Cortex of kidney (tissue), 1 donor: ENCODE results near the gene HIVEP2.
A peak's percentile ranks its signal among the peaks of the same experiment; 100 is the strongest.
"Not testable (repeated sequence)": the region's sequence is repeated elsewhere in the genome, so short reads cannot be mapped to it uniquely, and the experiment has no call there.

Source experiments
- DNase-seq: peaks from one replicate; lab custom pipeline; 2025; lab: John Stamatoyannopoulos, UW

HIVEP2 gene, protein sequence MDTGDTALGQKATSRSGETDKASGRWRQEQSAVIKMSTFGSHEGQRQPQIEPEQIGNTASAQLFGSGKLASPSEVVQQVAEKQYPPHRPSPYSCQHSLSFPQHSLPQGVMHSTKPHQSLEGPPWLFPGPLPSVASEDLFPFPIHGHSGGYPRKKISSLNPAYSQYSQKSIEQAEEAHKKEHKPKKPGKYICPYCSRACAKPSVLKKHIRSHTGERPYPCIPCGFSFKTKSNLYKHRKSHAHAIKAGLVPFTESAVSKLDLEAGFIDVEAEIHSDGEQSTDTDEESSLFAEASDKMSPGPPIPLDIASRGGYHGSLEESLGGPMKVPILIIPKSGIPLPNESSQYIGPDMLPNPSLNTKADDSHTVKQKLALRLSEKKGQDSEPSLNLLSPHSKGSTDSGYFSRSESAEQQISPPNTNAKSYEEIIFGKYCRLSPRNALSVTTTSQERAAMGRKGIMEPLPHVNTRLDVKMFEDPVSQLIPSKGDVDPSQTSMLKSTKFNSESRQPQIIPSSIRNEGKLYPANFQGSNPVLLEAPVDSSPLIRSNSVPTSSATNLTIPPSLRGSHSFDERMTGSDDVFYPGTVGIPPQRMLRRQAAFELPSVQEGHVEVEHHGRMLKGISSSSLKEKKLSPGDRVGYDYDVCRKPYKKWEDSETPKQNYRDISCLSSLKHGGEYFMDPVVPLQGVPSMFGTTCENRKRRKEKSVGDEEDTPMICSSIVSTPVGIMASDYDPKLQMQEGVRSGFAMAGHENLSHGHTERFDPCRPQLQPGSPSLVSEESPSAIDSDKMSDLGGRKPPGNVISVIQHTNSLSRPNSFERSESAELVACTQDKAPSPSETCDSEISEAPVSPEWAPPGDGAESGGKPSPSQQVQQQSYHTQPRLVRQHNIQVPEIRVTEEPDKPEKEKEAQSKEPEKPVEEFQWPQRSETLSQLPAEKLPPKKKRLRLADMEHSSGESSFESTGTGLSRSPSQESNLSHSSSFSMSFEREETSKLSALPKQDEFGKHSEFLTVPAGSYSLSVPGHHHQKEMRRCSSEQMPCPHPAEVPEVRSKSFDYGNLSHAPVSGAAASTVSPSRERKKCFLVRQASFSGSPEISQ (N-terminal part only)

DNA sequence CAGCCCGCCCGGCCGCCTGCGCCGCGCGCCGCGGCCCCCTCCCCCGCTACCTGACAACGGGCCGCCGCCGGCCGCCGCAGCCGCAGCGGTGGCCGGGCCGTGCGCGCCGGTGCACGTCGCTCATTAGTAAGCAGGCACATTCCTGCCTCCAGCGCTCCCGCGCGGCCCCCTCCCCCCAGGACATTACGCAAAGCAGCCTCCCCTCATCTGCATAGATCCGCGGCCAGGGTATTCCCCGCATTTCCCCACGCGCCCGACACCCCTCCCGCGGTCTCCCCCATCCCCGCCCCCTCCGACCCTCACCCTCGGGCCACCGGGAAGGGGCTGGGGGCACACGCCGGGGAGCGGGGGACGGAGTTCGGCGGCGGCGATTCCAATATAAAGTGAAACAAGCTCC, at the start of gene HIVEP2:
Gene HIVEP2, minus strand, starts transcription at position 128 of the 397 bp plus-strand sequence. CDS start 170,438 bp downstream, outside the sequence.
- DNase-seq: no peak

DNA sequence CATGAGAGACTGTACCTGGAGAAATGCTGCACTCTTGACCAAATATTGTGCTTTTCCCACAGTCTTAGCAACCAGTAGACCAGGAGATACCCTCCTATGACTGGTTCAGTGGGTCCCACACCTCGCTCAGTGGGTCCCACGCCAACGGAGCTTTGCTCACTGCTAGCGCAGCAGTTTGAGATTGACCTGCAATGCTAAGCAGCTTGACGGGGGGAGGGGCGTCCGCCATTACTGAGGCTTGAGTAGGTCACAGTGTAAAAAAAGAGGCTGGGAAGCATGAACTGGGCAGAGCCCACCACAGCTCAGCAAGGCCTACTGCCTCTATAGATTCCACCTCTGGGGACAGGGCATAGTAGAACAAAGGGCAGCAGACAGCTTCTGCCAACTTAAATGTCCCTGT, 49.0 kb upstream of the HIVEP2 start:
- DNase-seq: no peak

DNA sequence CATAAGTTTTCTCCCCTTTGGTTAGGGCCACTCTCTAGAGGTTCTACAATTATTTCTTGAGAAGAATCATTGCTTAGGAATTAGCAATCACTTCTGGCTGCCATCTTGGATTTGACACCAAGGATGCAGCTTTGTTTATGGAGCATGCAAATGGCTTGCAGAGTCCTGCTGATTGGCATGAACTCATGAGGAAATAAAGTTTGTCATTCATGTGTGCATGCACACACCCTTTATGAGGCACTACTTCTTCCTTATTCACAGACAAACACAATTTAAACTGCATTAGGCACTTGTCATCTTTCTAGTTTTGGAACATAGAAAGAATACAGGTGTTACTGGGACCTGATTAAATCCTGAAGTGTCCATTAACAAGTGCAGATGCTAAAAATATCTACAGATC, 42.5 kb upstream of the HIVEP2 start:
- no peak for DNase-seq

DNA sequence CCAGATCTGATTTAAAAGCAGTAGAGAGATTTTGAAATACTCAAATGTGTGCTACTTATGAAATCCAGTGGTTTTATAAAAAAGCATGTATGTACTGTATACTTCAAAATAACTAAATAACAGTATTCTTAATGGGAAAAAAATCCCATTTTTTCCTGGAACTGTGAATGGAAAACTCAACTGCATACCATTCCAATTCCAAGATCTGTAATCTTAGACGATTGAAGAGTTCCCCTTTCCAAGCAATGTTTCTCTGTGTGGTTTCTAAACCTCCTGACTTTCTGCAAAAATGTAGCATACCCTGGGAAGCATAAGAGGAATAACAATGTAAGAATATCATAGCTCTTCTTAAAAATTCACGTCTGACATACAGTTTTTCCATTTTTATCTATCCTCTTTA, 40.3 kb upstream of the HIVEP2 start:
- no peak for DNase-seq

DNA sequence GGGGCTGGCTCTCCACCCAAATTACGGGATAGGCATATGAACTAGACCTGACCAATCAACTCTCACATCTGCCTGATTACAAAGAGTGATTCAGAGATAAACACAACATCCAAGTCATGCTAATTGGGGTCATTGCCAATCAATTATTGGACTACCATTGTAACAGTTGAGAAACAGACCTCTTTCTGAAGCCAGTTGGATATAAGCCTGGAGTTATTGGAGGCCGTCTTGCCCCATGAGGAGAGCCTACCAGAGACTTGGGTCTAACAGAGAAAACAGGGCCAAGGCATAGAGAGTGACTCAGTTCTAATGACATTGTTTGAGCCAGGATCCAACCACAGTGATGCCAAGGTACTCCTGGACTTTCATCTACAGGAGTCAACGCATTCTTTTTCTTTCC, 39.4 kb upstream of the HIVEP2 start:
- DNase-seq: no peak

DNA sequence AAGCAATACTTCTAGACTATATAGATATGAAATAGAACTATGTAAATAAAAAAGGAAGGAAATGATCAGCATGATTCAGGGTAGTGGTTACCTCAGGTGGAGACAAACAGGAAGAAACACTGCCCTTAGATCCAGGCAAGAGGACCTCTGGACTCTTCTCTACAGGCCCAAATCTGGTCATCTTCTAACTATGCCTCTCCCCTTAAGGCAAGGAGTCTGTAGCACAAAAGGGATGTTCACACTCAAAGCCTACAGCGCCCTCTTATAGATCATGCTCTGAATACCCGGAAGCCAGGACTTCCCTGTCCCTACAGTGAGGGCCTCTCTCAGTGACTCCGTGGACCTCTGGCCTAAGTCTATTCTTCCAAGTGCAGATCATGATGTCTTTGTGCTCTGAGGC, 30.4 kb upstream of the HIVEP2 start:
- DNase-seq: no peak

DNA sequence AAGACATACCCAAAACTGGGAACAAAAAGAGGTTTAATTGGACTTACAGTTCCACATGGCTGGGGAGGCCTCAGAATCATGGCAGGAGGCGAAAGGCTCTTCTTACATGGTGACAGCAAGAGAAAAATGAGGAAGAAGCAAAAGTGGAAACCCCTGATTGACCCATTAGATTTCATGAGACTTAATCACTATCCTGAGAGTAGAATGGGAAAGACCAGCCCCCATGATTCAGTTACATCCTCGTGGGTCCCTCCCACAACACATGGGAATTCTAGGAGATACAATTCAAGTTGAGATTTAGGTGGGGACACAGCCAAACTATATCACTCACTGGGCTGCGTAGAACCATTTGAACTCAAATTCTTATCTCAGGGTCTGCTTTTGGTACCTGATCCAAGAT, 26.0 kb upstream of the HIVEP2 start:
- DNase-seq: not testable (repeated sequence)

DNA sequence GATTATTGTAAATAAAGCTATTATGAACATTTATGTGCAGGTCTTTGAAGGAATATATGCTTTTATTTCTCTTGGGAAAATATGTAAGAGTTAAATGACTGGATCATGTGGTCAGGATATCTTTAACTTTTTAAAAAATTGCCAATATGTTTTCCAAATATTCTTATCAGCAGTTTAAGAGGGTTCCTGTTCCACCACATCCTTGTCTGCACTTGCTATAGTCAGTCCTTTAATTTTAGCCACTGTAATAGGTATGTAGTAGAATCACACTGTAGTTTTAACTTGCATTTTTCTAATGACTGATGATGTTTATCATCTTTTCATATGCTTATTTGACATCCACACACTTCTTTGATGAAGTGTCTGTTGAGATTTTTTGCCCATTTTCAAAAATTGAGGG, 23.6 kb upstream of the HIVEP2 start:
- no peak for DNase-seq

DNA sequence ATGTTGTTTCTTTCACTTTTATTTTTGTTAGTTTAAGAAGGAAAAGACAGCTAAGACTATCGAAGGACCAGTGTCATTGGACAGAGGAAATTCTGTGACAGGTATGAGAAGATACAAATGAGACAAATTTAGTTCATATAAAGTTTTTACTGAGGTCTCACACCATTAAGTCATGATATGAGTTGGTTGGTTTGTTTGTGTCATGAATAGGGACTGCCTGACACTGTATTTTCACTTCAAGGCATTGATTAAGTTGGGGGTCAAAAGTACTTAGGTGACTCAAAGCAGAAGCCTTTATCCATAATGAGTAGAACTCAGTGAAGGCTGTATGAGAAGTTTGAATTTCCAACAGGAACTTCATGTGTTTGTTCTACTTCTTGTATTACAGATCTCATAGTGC, 21.3 kb upstream of the HIVEP2 start:
- DNase-seq: no peak

DNA sequence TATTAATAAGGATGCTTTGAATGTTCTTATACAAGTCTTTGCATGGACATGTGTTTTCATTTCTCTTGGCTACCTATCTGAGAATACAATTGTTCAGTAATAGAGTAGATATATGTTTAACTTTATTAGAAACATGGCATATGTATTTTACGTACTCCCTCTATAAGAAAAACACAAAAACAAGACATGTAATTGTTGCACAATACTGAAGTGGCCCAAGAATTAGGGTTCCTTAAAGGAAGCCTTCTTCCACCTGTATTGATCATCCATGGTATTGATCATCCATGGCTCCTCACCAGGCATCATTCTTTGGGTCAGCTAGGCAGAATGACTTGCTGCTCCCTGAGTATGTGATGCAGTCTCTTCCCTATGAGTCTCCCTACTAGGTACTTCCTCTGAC, 20.2 kb upstream of the HIVEP2 start:
- DNase-seq: no peak

DNA sequence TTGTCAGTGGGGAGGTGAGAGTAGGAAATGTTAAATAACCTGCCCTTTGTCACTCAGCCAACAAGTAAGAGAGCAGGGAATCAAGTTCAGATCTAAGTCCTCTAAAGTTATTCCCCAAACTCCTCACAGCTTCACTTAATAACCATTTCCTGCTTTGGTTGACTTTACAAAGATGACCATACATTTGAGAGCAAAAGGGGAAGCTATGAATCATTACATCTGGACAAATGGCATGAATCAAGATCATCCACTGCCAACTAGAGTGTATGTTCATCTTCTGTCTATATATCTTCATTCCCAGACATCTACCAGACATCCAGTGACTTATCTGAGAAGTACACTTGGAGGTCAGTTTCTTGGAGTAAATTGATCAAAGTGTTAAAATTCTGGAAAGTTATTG, 15.1 kb upstream of the HIVEP2 start:
- DNase-seq: no peak

DNA sequence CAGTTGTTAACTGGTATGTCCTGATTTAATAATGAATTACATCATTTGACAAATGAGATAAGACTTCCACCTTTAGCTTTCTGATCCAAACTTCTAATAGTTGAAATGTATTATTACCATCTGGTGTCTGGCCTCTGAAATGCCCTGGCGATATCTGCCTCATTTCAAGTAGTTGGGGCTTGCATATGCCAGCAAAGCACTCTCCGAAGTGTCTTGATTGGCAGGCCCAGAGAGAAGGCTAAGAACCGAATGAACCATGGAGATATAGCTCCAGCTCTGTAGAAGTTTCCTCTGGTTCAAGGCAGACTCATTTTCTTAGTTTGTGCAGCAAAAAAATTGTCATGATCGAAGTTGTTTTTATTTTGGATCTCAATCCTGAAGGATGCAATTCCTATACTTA, 13.4 kb upstream of the HIVEP2 start:
- DNase-seq: no peak

DNA sequence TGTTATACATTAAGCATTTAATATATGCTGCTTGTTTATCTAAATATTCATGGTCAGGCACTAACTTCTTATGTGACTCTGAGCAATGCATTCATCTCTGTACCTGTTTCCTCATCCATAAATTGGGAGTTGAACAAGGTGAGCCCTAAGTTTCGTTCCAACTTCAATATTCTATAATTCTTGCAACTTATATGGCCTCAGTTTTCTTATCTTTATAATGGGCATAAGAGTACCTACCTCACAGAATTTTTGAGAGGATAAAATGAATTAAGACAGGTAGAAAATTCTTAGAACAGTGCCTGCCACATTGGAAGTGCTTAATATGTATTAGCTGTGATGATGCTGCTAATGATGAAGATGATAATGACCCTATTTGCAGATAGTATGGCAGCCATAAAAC, 11.8 kb upstream of the HIVEP2 start:
- DNase-seq: no peak

DNA sequence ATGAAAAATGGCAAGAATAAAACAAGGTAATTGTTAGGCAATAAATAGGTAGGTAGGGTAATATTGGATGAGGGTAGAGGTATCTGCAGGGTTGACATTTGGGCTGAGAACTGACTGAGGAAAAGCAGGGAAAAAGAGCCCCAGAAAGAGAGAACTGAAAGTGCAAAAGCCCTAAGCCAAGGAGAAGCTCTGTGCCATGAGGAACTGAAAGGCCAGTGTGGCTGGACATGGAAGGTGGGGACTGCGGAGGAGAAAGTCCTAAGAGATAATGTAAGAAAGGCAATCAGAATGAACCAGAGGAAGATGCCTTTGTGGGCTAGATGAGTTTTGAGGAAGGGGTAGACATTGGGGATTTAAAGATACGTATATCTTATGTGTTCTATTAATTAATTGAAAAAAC, 9.9 kb upstream of the HIVEP2 start:
- DNase-seq: no peak

DNA sequence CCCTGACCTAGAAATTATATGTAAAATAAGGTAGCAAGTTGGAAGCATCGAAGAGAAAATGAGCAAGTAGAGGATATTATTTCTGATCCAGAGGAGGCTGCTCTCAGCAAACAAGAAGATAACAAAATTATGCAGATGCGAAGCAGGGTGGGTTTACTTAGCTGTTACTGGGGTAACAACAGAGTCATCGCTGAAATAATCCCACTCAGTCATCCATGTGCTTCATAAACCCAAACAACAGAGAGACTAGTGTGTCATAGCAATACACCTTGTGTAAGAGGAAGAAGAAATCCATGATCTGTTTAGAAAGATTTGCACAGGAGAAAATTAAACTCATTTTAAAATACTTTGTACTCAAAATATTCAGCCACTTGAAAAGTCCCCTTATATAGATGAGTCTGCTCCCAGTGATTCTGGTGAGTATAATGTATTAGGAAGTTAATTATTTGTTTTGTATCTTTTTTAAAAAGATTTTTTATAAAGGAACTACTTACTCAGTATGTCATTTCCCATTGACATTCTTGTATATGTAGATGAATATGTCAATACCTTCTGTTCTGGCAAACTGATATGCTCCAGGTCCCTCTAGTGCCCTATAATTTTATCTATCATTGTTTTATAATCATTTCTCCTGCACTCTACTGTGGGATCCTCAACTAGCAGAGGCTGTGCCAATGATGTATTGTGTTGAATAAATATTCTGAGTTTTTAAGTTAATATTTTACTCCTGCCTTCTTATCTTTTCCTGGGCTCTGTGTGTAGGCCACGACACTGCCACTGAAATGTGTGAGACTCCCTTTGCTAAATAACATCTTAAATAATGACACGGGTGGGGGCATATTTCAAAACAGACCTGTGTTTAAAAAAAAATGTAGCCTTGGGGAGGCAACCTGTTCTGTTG, 8.6 kb upstream of the HIVEP2 start:
- no peak for DNase-seq

DNA sequence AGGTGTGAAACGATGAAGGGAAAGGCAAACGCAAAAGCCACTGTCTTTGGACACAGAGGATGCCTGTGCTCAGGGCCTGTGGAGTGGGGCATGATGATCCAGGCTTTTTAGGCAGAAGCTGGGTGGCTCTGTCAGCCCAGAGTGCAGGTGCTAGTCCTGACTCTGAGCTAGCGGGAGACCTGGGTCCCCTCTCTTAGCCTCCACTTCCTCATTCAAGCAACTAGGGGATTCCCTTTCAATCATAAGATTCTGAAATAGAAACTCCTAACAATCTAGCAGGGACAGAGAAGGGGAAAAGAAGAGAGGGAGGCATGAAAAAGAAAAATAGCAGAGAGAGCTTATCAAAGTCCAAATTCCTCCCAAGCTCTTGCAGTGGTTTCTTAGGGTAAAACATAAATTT, 7.6 kb upstream of the HIVEP2 start:
- DNase-seq: no peak

DNA sequence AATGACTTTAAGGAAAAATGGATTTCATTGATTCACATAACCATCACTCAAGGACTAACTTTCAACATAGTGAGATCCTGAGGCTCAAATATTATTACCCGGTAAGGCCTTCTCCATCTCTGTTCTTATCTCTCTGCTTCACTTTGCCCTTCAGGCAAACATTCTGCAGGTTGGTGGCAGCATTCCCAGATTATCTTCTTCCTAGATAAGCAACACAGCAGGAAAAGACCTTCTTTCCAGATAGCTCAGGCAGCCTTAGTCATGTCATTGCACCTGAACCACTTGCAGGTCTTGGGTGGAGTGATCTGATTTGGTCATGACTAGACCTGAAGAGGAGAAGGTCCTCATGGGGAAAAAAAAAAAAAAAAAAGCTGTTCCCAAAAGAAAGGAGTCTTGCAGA, 5.3 kb upstream of the HIVEP2 start:
- DNase-seq: no peak

DNA sequence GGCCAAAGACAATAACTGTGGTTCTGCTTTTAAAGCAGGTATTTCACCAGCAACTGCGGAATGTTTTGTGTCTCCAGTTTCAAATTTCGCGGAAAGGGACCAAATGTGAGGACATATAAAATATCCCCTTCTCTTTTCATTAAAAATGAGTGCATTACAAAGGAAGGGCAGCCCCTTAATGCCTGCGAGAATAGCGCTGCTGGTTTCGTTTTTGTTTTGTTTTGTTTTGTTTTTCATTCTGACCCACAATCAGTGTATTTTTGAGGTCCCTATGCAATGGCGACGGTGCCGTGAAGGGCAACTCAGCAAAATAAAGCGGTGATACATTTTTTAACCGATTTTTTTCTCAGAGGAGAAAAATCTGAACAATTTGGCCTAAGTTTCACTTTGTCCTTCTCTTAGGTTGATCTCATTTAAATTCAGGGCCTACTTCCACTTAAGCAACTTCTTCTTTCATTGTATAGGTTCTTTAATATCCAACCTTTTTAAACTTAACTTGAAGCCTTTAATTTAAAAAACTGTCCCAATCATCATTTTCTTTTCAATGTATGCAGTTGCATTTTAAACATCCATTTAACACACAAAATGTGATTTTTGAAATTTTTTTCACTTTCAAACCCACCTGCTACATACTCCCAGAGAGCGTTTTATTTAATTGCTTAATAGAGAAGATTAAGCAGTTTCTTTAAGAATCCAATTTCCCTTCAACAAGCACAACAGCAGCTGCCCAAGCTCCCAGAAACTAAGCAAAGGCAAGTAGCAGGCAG, 2.9 kb upstream of the HIVEP2 start:
- DNase-seq: no peak

DNA sequence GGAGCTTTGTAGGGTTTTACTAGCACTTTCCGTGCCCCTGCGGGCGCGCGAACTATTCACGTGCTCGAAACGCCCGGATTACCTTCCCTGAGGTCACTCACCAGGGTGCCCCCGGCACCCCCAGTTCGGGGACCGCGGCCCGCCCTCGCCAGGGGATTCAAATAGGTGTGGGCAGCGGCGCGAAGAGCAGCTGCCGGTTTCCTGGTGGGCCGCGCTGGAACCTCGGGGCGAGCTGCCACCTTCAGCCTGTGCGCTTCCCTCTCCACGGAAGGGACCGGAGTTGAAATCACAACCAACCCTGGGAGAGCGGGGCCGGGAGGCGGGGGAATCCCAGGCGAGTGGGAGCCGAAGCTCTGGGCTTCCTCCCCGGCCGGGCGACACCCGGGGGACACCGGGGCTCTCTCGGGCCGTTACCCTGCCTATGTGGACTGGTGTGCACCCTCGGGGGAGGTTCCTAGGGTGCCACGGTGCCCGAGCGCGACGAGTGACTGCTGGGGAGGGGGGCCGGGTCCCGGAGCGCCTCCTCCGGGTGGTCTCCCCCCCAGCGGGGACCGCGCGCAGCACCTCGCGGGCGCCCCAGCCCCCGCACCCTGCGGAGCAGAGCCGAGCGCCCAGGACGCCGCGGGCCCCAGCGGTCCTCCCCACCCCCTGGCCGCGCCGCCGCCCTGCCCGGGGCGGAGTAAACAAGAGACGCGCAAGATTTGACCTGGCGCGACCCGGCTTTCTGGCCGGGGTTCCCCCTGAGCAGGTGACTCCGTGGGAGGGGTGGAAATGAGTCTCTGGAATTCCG, 2.1 kb upstream of the HIVEP2 start:
- peak; percentile 32 for DNase-seq
